Measurements from ENCODE around the gene WEE2. TPM values are rescaled to one million over a fixed set of nuclear protein-coding genes. Genes with fewer than 3 reads are reported as not detected.

WEE2 gene
- total RNA-seq, 1 experiment from 2014 or later: not detected

- DNase-seq (ENCODE audit: low read depth, low spot score) (no peak), ATAC-seq (no peak)
- Histone ChIP-seq H3K36me3 (ENCODE audit: control insufficient read depth in 1 of 2, insufficient read depth in 2 of 2, low read length in 2 of 2) (no peaks in the 10 kb centered on the region), H3K4me1 (ENCODE audit: control insufficient read depth in 1 of 2, insufficient read depth in 2 of 2, low read length in 2 of 2) (no peaks in the 10 kb centered on the region), H4K20me1 (ENCODE audit: insufficient read depth) (no peaks in the 10 kb centered on the region), H3K27me3 (ENCODE audit: insufficient read depth, low read length) (peaks cover 9% of the 10 kb centered on the region; the same call in 1 of the 2 replicates), H3K4me3 (replicated peaks in 1 of 2; ENCODE audit: low read depth in 1 of 2, low read length in 2 of 2) (no peak overlapping the region), H3K79me2 (ENCODE audit: insufficient read depth, low read length) (no peaks in the 10 kb centered on the region), H2AFZ (ENCODE audit: low read depth, low read length, poor library complexity, severe bottlenecking) (no peak overlapping the region), H3K27ac (ENCODE audit: low read depth, low read length) (no peak overlapping the region), H3K9me2 (ENCODE audit: insufficient read depth) (no peaks in the 10 kb centered on the region), H3K9ac (ENCODE audit: low read length) (no peak overlapping the region), H3K9me3 (ENCODE audit: control insufficient read depth in 1 of 2, insufficient read depth in 1 of 2, low read depth in 1 of 2, low read length in 2 of 2) (no peaks in the 10 kb centered on the region), H3K4me2 (ENCODE audit: low read length) (no peak overlapping the region)
- ChIA-PET RAD21 (ENCODE audit: low non-redundant PET in 1 of 2, low total read pairs in 2 of 2, uncharacterized antibody in 2 of 2, unreplicated experiment in 2 of 2) (no interaction called here), POLR2A (no interaction called here), CTCF (interaction anchor here (0.9 kb wide), 1 partner anchor 26 kb away, joined by 4 read pairs; no protein-coding TSS in a partner anchor)
- intact Hi-C loops (cut with micrococcal nuclease): no loop called here
- TF ChIP-seq SRF (IDR thresholded peaks at IDR 0.05; ENCODE audit: low read depth): no peak
- TF ChIP-seq POLR2A (IDR thresholded peaks at IDR 0.05; ENCODE audit: borderline replicate concordance, extremely low read depth, insufficient read depth, insufficient read length): no peak
- BruUV-seq (replicated peaks): no TSS peak
Measured at GRCh38 chr7:141709318-141709717, 1.2 kb downstream of the WEE2 start.

- ATAC-seq (no peak), DNase-seq (ENCODE audit: low read depth, low spot score) (no peak)
- Histone ChIP-seq H3K9me2 (ENCODE audit: insufficient read depth) (no peaks in the 10 kb centered on the region), H2AFZ (ENCODE audit: low read depth, low read length, poor library complexity, severe bottlenecking) (no peak overlapping the region), H3K36me3 (ENCODE audit: control insufficient read depth in 1 of 2, insufficient read depth in 2 of 2, low read length in 2 of 2) (no peaks in the 10 kb centered on the region), H3K4me2 (ENCODE audit: low read length) (no peak overlapping the region), H4K20me1 (ENCODE audit: insufficient read depth) (no peaks in the 10 kb centered on the region), H3K27me3 (ENCODE audit: insufficient read depth, low read length) (peaks cover 13% of the 10 kb centered on the region; the same call in 1 of the 2 replicates), H3K9me3 (ENCODE audit: control insufficient read depth in 1 of 2, insufficient read depth in 1 of 2, low read depth in 1 of 2, low read length in 2 of 2) (no peaks in the 10 kb centered on the region), H3K9ac (ENCODE audit: low read length) (no peak overlapping the region), H3K4me1 (ENCODE audit: control insufficient read depth in 1 of 2, insufficient read depth in 2 of 2, low read length in 2 of 2) (no peaks in the 10 kb centered on the region), H3K4me3 (replicated peaks in 1 of 2; ENCODE audit: low read depth in 1 of 2, low read length in 2 of 2) (no peak overlapping the region), H3K79me2 (ENCODE audit: insufficient read depth, low read length) (no peaks in the 10 kb centered on the region), H3K27ac (ENCODE audit: low read depth, low read length) (no peak overlapping the region)
- ChIA-PET CTCF (interaction anchor here (0.9 kb wide), 2 partner anchors 26 to 55 kb away, joined by 3 to 4 read pairs; no protein-coding TSS in a partner anchor), POLR2A (interaction anchor here (1.0 kb wide), 1 partner anchor 28 kb away, joined by 3 read pairs; the partner anchor contains the start of gene SSBP1), RAD21 (ENCODE audit: low non-redundant PET in 1 of 2, low total read pairs in 2 of 2, uncharacterized antibody in 2 of 2, unreplicated experiment in 2 of 2) (no interaction called here)
- BruUV-seq (replicated peaks): no TSS peak
- intact Hi-C loops (cut with micrococcal nuclease): no loop called here
- TF ChIP-seq EGR1 (IDR thresholded peaks at IDR 0.05; ENCODE audit: low read depth): no peak
- TF ChIP-seq POLR2A (IDR thresholded peaks at IDR 0.05; ENCODE audit: borderline replicate concordance, extremely low read depth, insufficient read depth, insufficient read length): no peak
- TF ChIP-seq ZFX (IDR thresholded peaks at IDR 0.05): no peak
- TF ChIP-seq SRF (IDR thresholded peaks at IDR 0.05; ENCODE audit: low read depth): no peak
- TF ChIP-seq SP1 (IDR thresholded peaks at IDR 0.05; ENCODE audit: low read depth): no peak
- TF ChIP-seq FOSL1 (IDR thresholded peaks at IDR 0.05; ENCODE audit: low read depth): no peak
- TF ChIP-seq EZH2 (IDR thresholded peaks at IDR 0.05): no peak
- TF ChIP-seq RAD21 (IDR thresholded peaks at IDR 0.05; ENCODE audit: low read depth): no peak
- TF ChIP-seq, protein P1, sequence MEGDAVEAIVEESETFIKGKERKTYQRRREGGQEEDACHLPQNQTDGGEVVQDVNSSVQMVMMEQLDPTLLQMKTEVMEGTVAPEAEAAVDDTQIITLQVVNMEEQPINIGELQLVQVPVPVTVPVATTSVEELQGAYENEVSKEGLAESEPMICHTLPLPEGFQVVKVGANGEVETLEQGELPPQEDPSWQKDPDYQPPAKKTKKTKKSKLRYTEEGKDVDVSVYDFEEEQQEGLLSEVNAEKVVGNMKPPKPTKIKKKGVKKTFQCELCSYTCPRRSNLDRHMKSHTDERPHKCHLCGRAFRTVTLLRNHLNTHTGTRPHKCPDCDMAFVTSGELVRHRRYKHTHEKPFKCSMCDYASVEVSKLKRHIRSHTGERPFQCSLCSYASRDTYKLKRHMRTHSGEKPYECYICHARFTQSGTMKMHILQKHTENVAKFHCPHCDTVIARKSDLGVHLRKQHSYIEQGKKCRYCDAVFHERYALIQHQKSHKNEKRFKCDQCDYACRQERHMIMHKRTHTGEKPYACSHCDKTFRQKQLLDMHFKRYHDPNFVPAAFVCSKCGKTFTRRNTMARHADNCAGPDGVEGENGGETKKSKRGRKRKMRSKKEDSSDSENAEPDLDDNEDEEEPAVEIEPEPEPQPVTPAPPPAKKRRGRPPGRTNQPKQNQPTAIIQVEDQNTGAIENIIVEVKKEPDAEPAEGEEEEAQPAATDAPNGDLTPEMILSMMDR (IDR thresholded peaks at IDR 0.05 in 2 of 3, conservative IDR thresholded peaks at IDR 0.05 in 1 of 3; ENCODE audit: borderline replicate concordance in 1 of 3, insufficient read depth in 1 of 3, low read depth in 2 of 3, low read length in 2 of 3): no peak
- no peak for TF ChIP-seq YY1 (IDR thresholded peaks at IDR 0.05; ENCODE audit: extremely low read depth, insufficient replicate concordance, low read depth, low read length)
- no peak for TF ChIP-seq ZBTB33 (IDR thresholded peaks at IDR 0.05; ENCODE audit: extremely low read depth, insufficient replicate concordance, low read length)
- TF ChIP-seq CBX3 (IDR thresholded peaks at IDR 0.05; ENCODE audit: low read depth): no peak
- TF ChIP-seq JUND (IDR thresholded peaks at IDR 0.05): no peak
- no peak for TF ChIP-seq TCF7L2 (IDR thresholded peaks at IDR 0.05; ENCODE audit: borderline replicate concordance, extremely low read depth, insufficient read depth, insufficient read length)
- no peak for TF ChIP-seq EZH2phosphoT487 (IDR thresholded peaks at IDR 0.05; ENCODE audit: borderline replicate concordance)
Measured at GRCh38 chr7:141709749-141710148, 1.6 kb downstream of the WEE2 start.
